Measurements from ENCODE around the gene SAG. TPM values are rescaled to one million over a fixed set of nuclear protein-coding genes. Genes with fewer than 3 reads are reported as not detected.

SAG gene
- total RNA-seq, 4 donors from 2014 or later, result 0.10 TPM; not detected in 3

DNA sequence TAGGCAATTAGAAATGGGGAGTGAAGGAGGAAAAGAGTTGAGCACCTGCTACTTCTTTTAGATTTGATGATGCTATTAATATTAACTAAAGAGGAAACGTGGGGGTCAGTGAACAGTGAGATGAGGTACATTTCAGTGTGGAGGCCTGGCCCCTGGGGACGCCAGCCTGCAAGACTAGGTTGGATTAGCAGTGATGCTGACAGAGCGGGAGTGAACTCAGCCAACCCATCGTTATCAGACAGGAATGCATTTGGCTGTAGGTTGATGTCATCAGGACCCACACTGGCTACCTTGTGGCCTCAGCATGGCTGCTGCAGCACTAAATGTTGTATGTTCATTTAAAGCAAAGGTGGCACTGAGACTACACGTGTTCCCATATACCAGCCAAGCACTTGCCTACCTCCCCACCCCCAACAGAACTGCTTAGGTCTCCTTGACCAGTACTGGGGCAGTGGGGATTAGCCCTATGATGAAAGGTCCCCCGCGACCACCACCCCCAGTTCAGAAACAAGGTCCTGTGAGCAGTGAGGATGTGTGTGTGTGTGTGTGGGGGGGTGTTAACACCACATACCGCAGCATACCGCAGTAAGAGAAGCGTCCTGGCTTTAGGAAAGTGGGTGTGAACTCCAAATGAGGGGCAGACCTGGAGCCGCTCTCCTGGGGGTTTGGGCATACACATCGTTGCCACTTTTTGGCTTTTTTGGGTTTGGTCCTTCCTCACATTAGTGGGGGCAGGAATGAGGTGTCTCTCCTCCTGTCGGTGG is 72.7 kb downstream of the SAG start:
- H3K36me3 ChIP-seq, result no peaks in the 10 kb centered on the region
- DNase-seq, result no peak
- in situ Hi-C loops (cut with MboI; ENCODE audit: low sequenced_read_pairs in 4 of 4), result no loop called here
- no peak for ATAC-seq
- H3K27me3 ChIP-seq, result no peaks in the 10 kb centered on the region
- TF ChIP-seq, protein P1, sequence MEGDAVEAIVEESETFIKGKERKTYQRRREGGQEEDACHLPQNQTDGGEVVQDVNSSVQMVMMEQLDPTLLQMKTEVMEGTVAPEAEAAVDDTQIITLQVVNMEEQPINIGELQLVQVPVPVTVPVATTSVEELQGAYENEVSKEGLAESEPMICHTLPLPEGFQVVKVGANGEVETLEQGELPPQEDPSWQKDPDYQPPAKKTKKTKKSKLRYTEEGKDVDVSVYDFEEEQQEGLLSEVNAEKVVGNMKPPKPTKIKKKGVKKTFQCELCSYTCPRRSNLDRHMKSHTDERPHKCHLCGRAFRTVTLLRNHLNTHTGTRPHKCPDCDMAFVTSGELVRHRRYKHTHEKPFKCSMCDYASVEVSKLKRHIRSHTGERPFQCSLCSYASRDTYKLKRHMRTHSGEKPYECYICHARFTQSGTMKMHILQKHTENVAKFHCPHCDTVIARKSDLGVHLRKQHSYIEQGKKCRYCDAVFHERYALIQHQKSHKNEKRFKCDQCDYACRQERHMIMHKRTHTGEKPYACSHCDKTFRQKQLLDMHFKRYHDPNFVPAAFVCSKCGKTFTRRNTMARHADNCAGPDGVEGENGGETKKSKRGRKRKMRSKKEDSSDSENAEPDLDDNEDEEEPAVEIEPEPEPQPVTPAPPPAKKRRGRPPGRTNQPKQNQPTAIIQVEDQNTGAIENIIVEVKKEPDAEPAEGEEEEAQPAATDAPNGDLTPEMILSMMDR (IDR thresholded peaks at IDR 0.05 in 4 of 5, conservative IDR thresholded peaks at IDR 0.05 in 1 of 5), result no peak
- no peak for TF ChIP-seq POLR2A (IDR thresholded peaks at IDR 0.05)
- H3K4me3 ChIP-seq, result no peak overlapping the region
- peaks cover 0 to 3% of the 10 kb centered on the region in 2 donors for H3K4me1 ChIP-seq
- H3K9me3 ChIP-seq, result no peaks in the 10 kb centered on the region
- H3K27ac ChIP-seq, result no peak overlapping the region
- intact Hi-C loops (cut with DNase I; ENCODE audit: low total_unique reads), result no loop called here

DNA sequence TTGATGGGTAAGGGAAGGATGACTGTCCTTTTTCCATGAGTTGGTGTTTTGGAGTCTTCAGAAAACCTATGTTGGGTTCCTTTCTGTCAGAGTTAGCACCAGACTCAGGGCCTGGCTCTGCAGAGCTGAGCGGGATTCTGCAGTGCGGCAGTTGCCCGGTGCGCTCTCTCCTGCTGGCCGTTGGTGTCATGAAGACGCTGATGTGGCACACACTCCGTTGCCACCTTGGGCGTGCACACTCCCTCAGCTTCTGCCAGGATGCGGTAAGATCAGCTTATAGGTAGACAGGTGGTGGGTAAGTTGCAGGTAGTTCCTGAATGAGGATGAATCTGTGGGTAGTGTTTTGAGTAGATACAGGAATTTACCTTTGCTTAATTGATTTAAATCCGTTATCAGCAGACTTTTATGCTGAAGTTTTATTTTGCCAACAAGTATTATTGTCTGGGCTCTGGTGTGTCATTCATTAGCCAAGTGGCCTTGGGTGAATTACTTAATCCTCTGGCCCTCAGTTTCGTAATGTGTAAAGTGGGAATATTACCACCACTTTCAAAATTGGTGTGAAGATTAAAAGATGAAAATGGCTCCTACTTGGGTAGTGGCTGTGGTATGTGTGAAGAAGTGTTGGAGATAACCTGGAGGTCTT is 73.5 kb downstream of the SAG start:
- H3K9me3 ChIP-seq, result no peaks in the 10 kb centered on the region
- intact Hi-C loops (cut with DNase I; ENCODE audit: low total_unique reads), result no loop called here

DNA sequence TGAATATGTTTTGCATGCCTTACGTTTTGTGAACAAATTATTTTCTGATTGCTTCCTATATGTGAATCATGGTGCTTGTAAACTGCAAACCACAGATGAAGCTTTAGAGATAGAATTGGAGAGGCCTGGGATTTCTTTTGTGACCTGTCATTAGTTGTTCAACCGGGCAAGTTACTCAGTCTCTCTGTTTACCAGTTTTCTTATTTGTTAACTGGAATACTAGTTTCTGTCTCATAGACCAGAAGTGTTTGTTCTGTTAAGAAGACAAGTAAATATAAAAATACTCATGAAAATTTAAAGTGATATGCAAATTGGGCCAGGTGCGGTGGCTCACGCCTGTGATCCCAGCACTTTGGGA is 74.0 kb downstream of the SAG start:
- no peak overlapping the region for H3K4me3 ChIP-seq
- DNase-seq (no peak), ATAC-seq (no peak)
- TF ChIP-seq POLR2A (IDR thresholded peaks at IDR 0.05), result no peak
- TF ChIP-seq, protein P1 (IDR thresholded peaks at IDR 0.05 in 4 of 5, conservative IDR thresholded peaks at IDR 0.05 in 1 of 5), result no peak
- intact Hi-C loops (cut with DNase I; ENCODE audit: low total_unique reads) (no loop called here), in situ Hi-C loops (cut with MboI; ENCODE audit: low sequenced_read_pairs in 4 of 4) (no loop called here)
- no peaks in the 10 kb centered on the region for H3K9me3 ChIP-seq
- no peaks in the 10 kb centered on the region for H3K27me3 ChIP-seq
- H3K36me3 ChIP-seq, result no peaks in the 10 kb centered on the region
- peaks cover 6 to 12% of the 10 kb centered on the region in 2 donors for H3K4me1 ChIP-seq
- no peak overlapping the region for H3K27ac ChIP-seq

More for the DNA sequence above, 73.5 kb downstream of the SAG start:
- Histone ChIP-seq H3K27ac (no peak overlapping the region), H3K27me3 (no peaks in the 10 kb centered on the region), H3K4me3 (no peak overlapping the region), H3K36me3 (no peaks in the 10 kb centered on the region), H3K4me1 (peaks cover 1 to 7% of the 10 kb centered on the region in 2 donors)
- no peak for ATAC-seq
- no peak for TF ChIP-seq POLR2A (IDR thresholded peaks at IDR 0.05)
- TF ChIP-seq, protein P1 (IDR thresholded peaks at IDR 0.05 in 4 of 5, conservative IDR thresholded peaks at IDR 0.05 in 1 of 5), result no peak
- in situ Hi-C loops (cut with MboI; ENCODE audit: low sequenced_read_pairs in 4 of 4), result no loop called here
- no peak for DNase-seq

DNA sequence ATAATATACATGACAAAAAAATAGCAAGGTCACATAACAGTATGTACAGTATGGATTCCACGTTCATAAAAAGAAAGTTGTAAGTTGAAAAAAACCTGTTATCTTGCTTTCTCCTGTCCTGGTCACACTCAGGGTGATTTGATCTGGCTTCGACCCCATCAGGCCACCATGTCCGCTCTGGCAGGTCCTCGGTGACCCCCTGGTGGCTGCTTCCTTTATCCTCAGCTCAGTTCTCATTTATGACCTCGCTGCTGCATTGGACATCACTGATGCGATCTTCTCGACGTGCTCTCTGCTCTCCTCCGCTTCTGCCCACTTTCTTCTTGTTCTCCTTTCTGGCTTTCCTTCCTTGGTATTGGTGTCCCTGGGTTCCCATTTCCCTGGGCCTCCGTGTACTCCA is 76.4 kb downstream of the SAG start:
- ATAC-seq (no peak), DNase-seq (no peak)
- Histone ChIP-seq H3K4me3 (no peak overlapping the region), H3K36me3 (no peaks in the 10 kb centered on the region), H3K27me3 (no peaks in the 10 kb centered on the region), H3K9me3 (no peaks in the 10 kb centered on the region), H3K27ac (no peak overlapping the region), H3K4me1 (peaks cover 24 to 29% of the 10 kb centered on the region in 2 donors)
- in situ Hi-C loops (cut with MboI; ENCODE audit: low sequenced_read_pairs in 4 of 4), result no loop called here
- intact Hi-C loops (cut with DNase I; ENCODE audit: low total_unique reads), result no loop called here
- TF ChIP-seq, protein P1 (IDR thresholded peaks at IDR 0.05 in 4 of 5, conservative IDR thresholded peaks at IDR 0.05 in 1 of 5), result no peak
- no peak for TF ChIP-seq POLR2A (IDR thresholded peaks at IDR 0.05)

Measured in gastrocnemius medialis (tissue), 4 donors.